ENCODE data around the gene CTNNA3. TPM values are rescaled to one million over a fixed set of nuclear protein-coding genes. Genes with fewer than 3 reads are reported as not detected.

CTNNA3 gene
- total and polyA plus RNA-seq, 2 donors (not counting 3 experiments of a cell fraction or from before 2014, with no cell fraction given): not detected

GRCh38 chr10:65911151-65911835 lies 1784.7 kb downstream of the CTNNA3 start:
- DNase-seq (ENCODE audit: low read depth, low spot score) (no peak), FAIRE-seq (no peak)
- H3K9ac ChIP-seq (replicated peaks; ENCODE audit: extremely low read depth, insufficient read depth, low read length): no peak overlapping the region
- H3K79me2 ChIP-seq (ENCODE audit: control insufficient read depth, insufficient read depth, low read length): no peaks in the 10 kb centered on the region
- no peak overlapping the region for H3K27ac ChIP-seq (ENCODE audit: insufficient read depth, low read depth, low read length)
- H3K36me3 ChIP-seq (ENCODE audit: control insufficient read depth in 2 of 2, extremely low read depth in 1 of 2, insufficient read depth in 2 of 2, low read length in 2 of 2): no peaks in the 10 kb centered on the region
- BruUV-seq (replicated peaks): no TSS peak
- POLR2A ChIA-PET: no interaction called here
- H2AFZ ChIP-seq (ENCODE audit: low read depth, low read length): no peak overlapping the region
- no peaks in the 10 kb centered on the region for H3K9me1 ChIP-seq (replicated peaks; ENCODE audit: control insufficient read depth, extremely low read depth, insufficient read depth, low read length)
- H3K27me3 ChIP-seq (ENCODE audit: control insufficient read depth in 2 of 2, insufficient read depth in 2 of 2, low read length in 2 of 2): no peaks in the 10 kb centered on the region
- no peak overlapping the region for H3K4me3 ChIP-seq (replicated peaks in 1 of 3; ENCODE audit: insufficient read depth in 1 of 3, low read depth in 1 of 3, low read length in 3 of 3)
- TF ChIP-seq JUN (IDR thresholded peaks at IDR 0.05; ENCODE audit: borderline replicate concordance, insufficient read depth, insufficient read length, low read depth) (no peak), CTCF (IDR thresholded peaks at IDR 0.05; ENCODE audit: extremely low read depth in 1 of 2, insufficient read depth in 1 of 2, low read depth in 1 of 2, low read length in 2 of 2) (no peak), MYC (IDR thresholded peaks at IDR 0.05; ENCODE audit: low read depth, low read length) (no peak), MAX (IDR thresholded peaks at IDR 0.05; ENCODE audit: insufficient read depth, insufficient read length) (no peak), POLR2A (IDR thresholded peaks at IDR 0.05; ENCODE audit: low read depth, low read length) (no peak), GATA2 (IDR thresholded peaks at IDR 0.05; ENCODE audit: insufficient read depth, insufficient read length, low read depth, low read length) (no peak), EZH2 (IDR thresholded peaks at IDR 0.05; ENCODE audit: borderline replicate concordance, low read depth, low read length, severe bottlenecking) (no peak), FOS (IDR thresholded peaks at IDR 0.05; ENCODE audit: borderline replicate concordance, insufficient read depth, low read length) (no peak), POLR2AphosphoS5 (IDR thresholded peaks at IDR 0.05; ENCODE audit: insufficient read depth, low read depth, low read length) (no peak)
- H3K4me2 ChIP-seq (ENCODE audit: insufficient read depth, low read length): no peak overlapping the region
- CTCF ChIA-PET: no interaction called here
- intact Hi-C loops (cut with micrococcal nuclease): no loop called here
- no peaks in the 10 kb centered on the region for H3K9me3 ChIP-seq (replicated peaks; ENCODE audit: control insufficient read depth, insufficient read depth, low read length)
- dilution Hi-C loops (cut with MboI; ENCODE audit: extremely low pct_ligation_motif_present, low sequenced_read_pairs): no loop called here
- no peaks in the 10 kb centered on the region for H3K4me1 ChIP-seq (ENCODE audit: control insufficient read depth, extremely low read depth, insufficient read depth, low read length)
- no peaks in the 10 kb centered on the region for H4K20me1 ChIP-seq (replicated peaks; ENCODE audit: control insufficient read depth, extremely low read depth, insufficient read depth, low read length)
